Stimulated activated naive B cell treated with anti-CD40 and anti-IgM and Interleukin-4, amounts not matched to agents 10 μg/mL and 1 μg/mL and 100 μg/mL, for 72 hours (primary cell): ENCODE measurements around the gene SPIN2B.
"Not testable (repeated sequence)": the region's sequence is repeated elsewhere in the genome, so short reads cannot be mapped to it uniquely, and the experiment has no call there.

Source experiments
- ATAC-seq, 2 donors: fragments of 150-1000 bp; cut with Tn5 transposase; replicated peaks; 2 replicates each; pipeline ENCODE4 v1.10.0; 2021; ENCODE audit warnings: moderate library complexity in 1 of 2
- DNase-seq: peaks from one replicate; pipeline ENCODE4 v3.0.0; 2021
- H3K27ac Mint-ChIP-seq: one replicate; pipeline ENCODE4 v1.8.0; 2022; ENCODE audit warnings: mild to moderate bottlenecking, mixed read lengths
- H3K27me3 Mint-ChIP-seq, 2 donors: one replicate each; pipeline ENCODE4 v1.8.0; 2022; ENCODE audit warnings: mixed read lengths in 2 of 2
- H3K36me3 Mint-ChIP-seq, 2 donors: one replicate each; pipeline ENCODE4 v1.8.0; 2022; ENCODE audit warnings: mixed read lengths in 2 of 2, mild to moderate bottlenecking in 1 of 2
- H3K4me1 Mint-ChIP-seq, 2 donors: one replicate each; pipeline ENCODE4 v1.8.0; 2022; ENCODE audit warnings: mixed read lengths in 2 of 2, mild to moderate bottlenecking in 1 of 2
- H3K4me3 Mint-ChIP-seq, 2 donors: one replicate each; pipeline ENCODE4 v1.8.0; 2022; ENCODE audit warnings: mild to moderate bottlenecking in 2 of 2, mixed read lengths in 2 of 2, moderate library complexity in 1 of 2
- H3K9me3 Mint-ChIP-seq, 2 donors: one replicate each; pipeline ENCODE4 v1.8.0; 2022; ENCODE audit warnings: mixed read lengths in 2 of 2, mild to moderate bottlenecking in 1 of 2

Gene SPIN2B

GRCh38 chrX:57121162-57121755 lies at the start of gene SPIN2B:
SPIN2B (minus strand) TSS chrX:57121548.
- peaks cover 6 to 17% of the 10 kb centered on the region in 2 donors for H3K4me1 Mint-ChIP-seq
- peak within 1 kb of the TSS; percentile 93 to 97 for H3K4me3 Mint-ChIP-seq
- H3K27ac Mint-ChIP-seq = peak within 1 kb of the TSS; percentile 97
- ATAC-seq (peak; percentile 100), DNase-seq (peak; percentile 79)
- peaks cover 0 to 5% of the 10 kb centered on the region in 2 donors for H3K27me3 Mint-ChIP-seq
- no peaks in the 10 kb centered on the region for H3K9me3 Mint-ChIP-seq
- peaks cover 4 to 12% of the 10 kb centered on the region in 2 donors for H3K36me3 Mint-ChIP-seq

- ATAC-seq (no peak), DNase-seq (no peak)
- peaks cover under 1 to 7% of the 10 kb centered on the region in 2 donors for H3K9me3 Mint-ChIP-seq
- H3K36me3 Mint-ChIP-seq = peaks cover 17 to 39% of the 10 kb centered on the region in 2 donors
- no peaks in the 10 kb centered on the region for H3K27me3 Mint-ChIP-seq
- H3K4me3 Mint-ChIP-seq = no peak overlapping the region
- H3K4me1 Mint-ChIP-seq = no peaks in the 10 kb centered on the region
- H3K27ac Mint-ChIP-seq = no peak overlapping the region
Measured at GRCh38 chrX:57156397-57157049, 35.2 kb upstream of the SPIN2B start.

- Mint-ChIP-seq H3K4me3 (no peak overlapping the region), H3K9me3 (peaks cover 4 to 5% of the 10 kb centered on the region in 2 donors), H3K36me3 (peaks cover 17 to 40% of the 10 kb centered on the region in 2 donors), H3K4me1 (no peaks in the 10 kb centered on the region), H3K27me3 (no peaks in the 10 kb centered on the region), H3K27ac (no peak overlapping the region)
- ATAC-seq = no peak
- DNase-seq = no peak
Measured at GRCh38 chrX:57155171-57155570, 33.8 kb upstream of the SPIN2B start.

GRCh38 chrX:57152222-57152621 lies 30.9 kb upstream of the SPIN2B start:
- not testable (repeated sequence) for H3K9me3 Mint-ChIP-seq, DNase-seq, H3K27me3 Mint-ChIP-seq, H3K4me3 Mint-ChIP-seq, H3K4me1 Mint-ChIP-seq, ATAC-seq, H3K27ac Mint-ChIP-seq
- H3K36me3 Mint-ChIP-seq = peaks cover 26 to 50% of the 10 kb centered on the region in 2 donors

- Mint-ChIP-seq H3K36me3 (no peaks in the 10 kb centered on the region), H3K4me3 (no peak overlapping the region), H3K27ac (no peak overlapping the region), H3K27me3 (no peaks in the 10 kb centered on the region), H3K9me3 (peaks cover 0 to 3% of the 10 kb centered on the region in 2 donors), H3K4me1 (peaks cover 0 to 4% of the 10 kb centered on the region in 2 donors)
- ATAC-seq (no peak), DNase-seq (no peak)
Measured at GRCh38 chrX:57138674-57139073, 17.3 kb upstream of the SPIN2B start.

GRCh38 chrX:57137501-57137900 lies 16.2 kb upstream of the SPIN2B start:
- ATAC-seq (no peak), DNase-seq (no peak)
- H3K9me3 Mint-ChIP-seq = peaks cover 0 to 3% of the 10 kb centered on the region in 2 donors
- no peak overlapping the region for H3K4me3 Mint-ChIP-seq
- H3K4me1 Mint-ChIP-seq = peaks cover 0 to 4% of the 10 kb centered on the region in 2 donors
- H3K27me3 Mint-ChIP-seq = no peaks in the 10 kb centered on the region
- H3K27ac Mint-ChIP-seq = no peak overlapping the region
- H3K36me3 Mint-ChIP-seq = no peaks in the 10 kb centered on the region

GRCh38 chrX:57137073-57137472 lies 15.7 kb upstream of the SPIN2B start, which contains the start of gene SPIN2A:
SPIN2A (minus strand) TSS chrX:57137397; CDS start chrX:57136597, 800 bp downstream.
- not testable (repeated sequence) for ATAC-seq, H3K36me3 Mint-ChIP-seq, H3K27me3 Mint-ChIP-seq, H3K4me1 Mint-ChIP-seq, H3K27ac Mint-ChIP-seq, H3K9me3 Mint-ChIP-seq, H3K4me3 Mint-ChIP-seq, DNase-seq

GRCh38 chrX:57136589-57136988 lies 15.2 kb upstream of the SPIN2B start:
- H3K4me1 Mint-ChIP-seq, H3K4me3 Mint-ChIP-seq, H3K36me3 Mint-ChIP-seq, H3K27ac Mint-ChIP-seq, H3K27me3 Mint-ChIP-seq, H3K9me3 Mint-ChIP-seq, ATAC-seq, DNase-seq: not testable (repeated sequence)

GRCh38 chrX:57135287-57135686 lies 13.9 kb upstream of the SPIN2B start:
- H3K27me3 Mint-ChIP-seq = no peaks in the 10 kb centered on the region
- DNase-seq (no peak), ATAC-seq (no peak)

GRCh38 chrX:57134702-57135101 lies 13.4 kb upstream of the SPIN2B start:
- DNase-seq (no peak), ATAC-seq (no peak)
- H3K27ac Mint-ChIP-seq = no peak overlapping the region
- no peaks in the 10 kb centered on the region for H3K36me3 Mint-ChIP-seq
- H3K27me3 Mint-ChIP-seq = no peaks in the 10 kb centered on the region
- H3K4me1 Mint-ChIP-seq = no peaks in the 10 kb centered on the region
- H3K9me3 Mint-ChIP-seq = peaks cover 0 to 3% of the 10 kb centered on the region in 2 donors
- H3K4me3 Mint-ChIP-seq = no peak overlapping the region

More at GRCh38 chrX:57135287-57135686, 13.9 kb upstream of the SPIN2B start:
- Mint-ChIP-seq H3K9me3 (peaks cover 0 to 3% of the 10 kb centered on the region in 2 donors), H3K4me3 (no peak overlapping the region), H3K27ac (no peak overlapping the region), H3K36me3 (no peaks in the 10 kb centered on the region), H3K4me1 (no peaks in the 10 kb centered on the region)

GRCh38 chrX:57133706-57134105 lies 12.4 kb upstream of the SPIN2B start:
- Mint-ChIP-seq H3K4me3 (no peak overlapping the region), H3K27ac (no peak overlapping the region), H3K9me3 (peaks cover 0 to 3% of the 10 kb centered on the region in 2 donors), H3K36me3 (no peaks in the 10 kb centered on the region), H3K4me1 (no peaks in the 10 kb centered on the region), H3K27me3 (no peaks in the 10 kb centered on the region)
- ATAC-seq (no peak), DNase-seq (no peak)

- not testable (repeated sequence) for H3K9me3 Mint-ChIP-seq, H3K36me3 Mint-ChIP-seq, DNase-seq, H3K4me1 Mint-ChIP-seq, H3K27ac Mint-ChIP-seq, H3K4me3 Mint-ChIP-seq, H3K27me3 Mint-ChIP-seq, ATAC-seq
Measured at GRCh38 chrX:57133284-57133683, 11.9 kb upstream of the SPIN2B start.

GRCh38 chrX:57132046-57132445 lies 10.7 kb upstream of the SPIN2B start:
- H3K27ac Mint-ChIP-seq = no peak overlapping the region
- no peak overlapping the region for H3K4me3 Mint-ChIP-seq
- H3K27me3 Mint-ChIP-seq = no peaks in the 10 kb centered on the region
- H3K4me1 Mint-ChIP-seq = no peaks in the 10 kb centered on the region
- no peaks in the 10 kb centered on the region for H3K9me3 Mint-ChIP-seq
- ATAC-seq = no peak
- H3K36me3 Mint-ChIP-seq = no peaks in the 10 kb centered on the region
- DNase-seq = no peak

GRCh38 chrX:57121816-57122215 lies 468 bp upstream of the SPIN2B start:
- ATAC-seq (no peak), DNase-seq (no peak)
- Mint-ChIP-seq H3K4me1 (peaks cover 6 to 17% of the 10 kb centered on the region in 2 donors), H3K36me3 (peaks cover 4 to 12% of the 10 kb centered on the region in 2 donors), H3K27ac (peak overlapping the region; percentile 97), H3K27me3 (peaks cover 0 to 5% of the 10 kb centered on the region in 2 donors), H3K9me3 (no peaks in the 10 kb centered on the region), H3K4me3 (peak overlapping the region; percentile 93 to 97)

- not testable (repeated sequence) for DNase-seq, ATAC-seq
Measured at GRCh38 chrX:57120619-57121161, 658 bp downstream of the SPIN2B start.

More at GRCh38 chrX:57120619-57121161, 658 bp downstream of the SPIN2B start:
- H3K4me1 Mint-ChIP-seq = peaks cover 6 to 17% of the 10 kb centered on the region in 2 donors
- H3K27me3 Mint-ChIP-seq, H3K9me3 Mint-ChIP-seq: not testable (repeated sequence)
- H3K27ac Mint-ChIP-seq = peak overlapping the region; percentile 97
- peaks cover 4 to 12% of the 10 kb centered on the region in 2 donors for H3K36me3 Mint-ChIP-seq
- peak overlapping the region; percentile 93 to 97 for H3K4me3 Mint-ChIP-seq
